HepG2 (cell line): Measurements from ENCODE around the gene ANKZF1. TPM values are rescaled to one million over a fixed set of nuclear protein-coding genes. Genes with fewer than 3 reads are reported as not detected.

Experiments used
- CERS6 ChIP-seq: sonication (generic); formaldehyde crosslinking; IDR thresholded peaks from 2 replicates; pipeline ENCODE4 v1.5.0; 2020; ENCODE audit warnings: missing genetic modification reagents
- GPBP1L1 ChIP-seq: sonication (generic); formaldehyde crosslinking; IDR thresholded peaks from 2 replicates; pipeline ENCODE4 v1.5.0; 2020; ENCODE audit warnings: mild to moderate bottlenecking, missing genetic modification reagents
- HDAC2 ChIP-seq: sonication (generic); formaldehyde crosslinking; IDR thresholded peaks from 2 replicates; pipeline ENCODE4 v1.4.0; 2020; ENCODE audit warnings: missing genetic modification reagents
- MNT ChIP-seq: fragments of 450-650 bp; IDR thresholded peaks from 2 replicates; pipeline ENCODE4 v1.6.1; 2016
- NFE2 ChIP-seq: sonication (generic); formaldehyde crosslinking; IDR thresholded peaks from 2 replicates; pipeline ENCODE4 v1.4.0; 2020; ENCODE audit warnings: missing genetic modification reagents
- NFKBIZ ChIP-seq: IDR thresholded peaks from 2 replicates; pipeline ENCODE4 v1.6.1; 2018; ENCODE audit warnings: missing genetic modification reagents, missing compliant biosample characterization
- PHF8 ChIP-seq: sonication (generic); formaldehyde crosslinking; IDR thresholded peaks from 2 replicates; pipeline ENCODE4 v1.5.0; 2020; ENCODE audit warnings: missing genetic modification reagents
- PITX1 ChIP-seq: sonication (generic); formaldehyde crosslinking; IDR thresholded peaks from 2 replicates; pipeline ENCODE4 v1.5.1; 2020; ENCODE audit warnings: mild to moderate bottlenecking, missing genetic modification reagents
- RXRB ChIP-seq: IDR thresholded peaks from 2 replicates; pipeline ENCODE4 v1.6.1; 2016; ENCODE audit warnings: borderline replicate concordance, missing genetic modification reagents, missing compliant biosample characterization
- SRSF1 ChIP-seq: fragments of 200-400 bp; formaldehyde crosslinking; optimal IDR thresholded peaks from 2 replicates; pipeline ENCODE3; 2017; ENCODE audit warnings: mild to moderate bottlenecking, low read depth, low read length, moderate library complexity
- TCF12 ChIP-seq, 2 experiments: fragments of 450-650 bp in 1 of 2; sonication (generic) in 1 of 2; formaldehyde crosslinking in 1 of 2; IDR thresholded peaks; 2 replicates each; pipeline versions ENCODE4 v1.6.1 to v1.8.0; 2017 to 2022; ENCODE audit warnings: antibody characterized with exemption in 1 of 2, mild to moderate bottlenecking in 1 of 2, missing genetic modification reagents in 1 of 2, moderate library complexity in 1 of 2
- ZNF557 ChIP-seq: sonication (generic); formaldehyde crosslinking; IDR thresholded peaks from 2 replicates; pipeline ENCODE4 v1.4.0; 2020; ENCODE audit warnings: missing genetic modification reagents
- ZNF709 ChIP-seq: sonication (generic); formaldehyde crosslinking; IDR thresholded peaks from 2 replicates; pipeline ENCODE4 v1.5.0; 2020; ENCODE audit warnings: mild to moderate bottlenecking, missing genetic modification reagents
- polyA plus RNA-seq, 8 experiments: library from polyadenylated mRNA; depleted of rRNA in 3 of 8; stranded (reverse) in 7 of 8; unstranded in 1 of 8; fragments of >200 nt; fragmentation: Illumina TruSeq in 4 of 8; extraction: Trizol in 4 of 8; gene quantifications; 2 replicates each; pipeline versions ENCODE4 v1.2.1 to v1.2.3, GENCODE V29; 2011 to 2016; ENCODE audit warnings: low read depth in 4 of 8, missing spikeins in 1 of 8, mixed read lengths in 1 of 8; ENCODE audit not compliant: insufficient read depth in 1 of 8
- total RNA-seq, 5 experiments: library from RNA; depleted of rRNA; stranded (reverse); fragments of >200 nt; fragmentation: Illumina TruSeq; extraction: Trizol; gene quantifications; 2 replicates each; pipeline ENCODE4 v1.2.3, GENCODE V29; 2016; ENCODE audit warnings: low read depth in 1 of 5
- TF ChIP-seq, protein P1 (sequence below): sonication (generic); formaldehyde crosslinking; IDR thresholded peaks from 2 replicates; pipeline ENCODE4 v1.4.0; 2020; ENCODE audit warnings: mild to moderate bottlenecking, missing genetic modification reagents
- TF ChIP-seq, protein P2 (sequence below): sonication (generic); formaldehyde crosslinking; IDR thresholded peaks from 2 replicates; pipeline ENCODE4 v1.4.0; 2020; ENCODE audit warnings: missing genetic modification reagents
- TF ChIP-seq, protein P3 (sequence below): sonication (generic); formaldehyde crosslinking; IDR thresholded peaks from 2 replicates; pipeline ENCODE4 v1.5.0; 2020; ENCODE audit warnings: missing genetic modification reagents
- TF ChIP-seq, protein P4 (sequence below): fragments of 450-650 bp; IDR thresholded peaks from 2 replicates; pipeline ENCODE4 v1.6.1; 2017; ENCODE audit warnings: mild to moderate bottlenecking

ANKZF1 gene
- total and polyA plus RNA-seq, 2 of the 13 experiments (the other 11 are each of a cell fraction or from before 2014, with no cell fraction given) = 25.3 to 128 TPM

DNA sequence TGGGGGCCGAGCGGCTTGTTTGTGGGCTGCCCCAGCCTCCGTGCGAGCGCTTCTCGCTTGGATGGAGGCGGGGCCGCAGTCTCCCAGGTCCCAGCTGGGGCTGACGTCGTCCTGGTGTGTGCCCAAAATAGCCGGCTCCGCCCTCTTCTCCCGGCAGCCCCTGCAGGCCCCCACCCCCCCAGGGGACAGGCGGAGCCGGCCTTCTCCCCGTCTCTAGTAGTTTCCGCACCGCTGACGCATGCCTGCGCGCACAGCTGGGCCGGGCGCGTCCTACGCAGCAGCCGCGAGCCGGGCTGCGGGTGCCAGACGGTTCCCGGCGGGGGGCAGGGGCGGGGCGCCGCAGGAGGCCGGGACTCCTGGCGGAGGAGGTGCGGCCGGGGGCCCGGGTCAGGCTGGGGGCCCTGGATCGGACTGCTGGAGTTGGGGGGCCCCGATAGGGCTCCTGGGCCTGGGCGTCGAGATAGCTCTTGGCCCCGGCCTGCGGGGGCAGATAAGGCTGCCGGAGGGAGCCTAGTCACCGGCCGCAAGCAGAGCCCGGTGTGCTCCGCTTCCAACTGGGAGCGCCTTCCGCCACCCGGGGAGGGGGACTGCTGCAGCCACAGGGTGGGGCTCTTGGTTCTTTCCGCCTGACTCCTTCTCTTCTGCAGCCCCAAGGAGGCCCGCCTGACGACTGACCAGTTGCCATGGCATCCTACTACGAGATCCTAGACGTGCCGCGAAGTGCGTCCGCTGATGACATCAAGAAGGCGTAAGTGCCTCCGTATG lies 49.7 kb downstream of the ANKZF1 start, which contains the start of gene DNAJB2 (continued):
- TF ChIP-seq, protein P1, sequence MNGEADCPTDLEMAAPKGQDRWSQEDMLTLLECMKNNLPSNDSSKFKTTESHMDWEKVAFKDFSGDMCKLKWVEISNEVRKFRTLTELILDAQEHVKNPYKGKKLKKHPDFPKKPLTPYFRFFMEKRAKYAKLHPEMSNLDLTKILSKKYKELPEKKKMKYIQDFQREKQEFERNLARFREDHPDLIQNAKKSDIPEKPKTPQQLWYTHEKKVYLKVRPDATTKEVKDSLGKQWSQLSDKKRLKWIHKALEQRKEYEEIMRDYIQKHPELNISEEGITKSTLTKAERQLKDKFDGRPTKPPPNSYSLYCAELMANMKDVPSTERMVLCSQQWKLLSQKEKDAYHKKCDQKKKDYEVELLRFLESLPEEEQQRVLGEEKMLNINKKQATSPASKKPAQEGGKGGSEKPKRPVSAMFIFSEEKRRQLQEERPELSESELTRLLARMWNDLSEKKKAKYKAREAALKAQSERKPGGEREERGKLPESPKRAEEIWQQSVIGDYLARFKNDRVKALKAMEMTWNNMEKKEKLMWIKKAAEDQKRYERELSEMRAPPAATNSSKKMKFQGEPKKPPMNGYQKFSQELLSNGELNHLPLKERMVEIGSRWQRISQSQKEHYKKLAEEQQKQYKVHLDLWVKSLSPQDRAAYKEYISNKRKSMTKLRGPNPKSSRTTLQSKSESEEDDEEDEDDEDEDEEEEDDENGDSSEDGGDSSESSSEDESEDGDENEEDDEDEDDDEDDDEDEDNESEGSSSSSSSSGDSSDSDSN (CRISPR knock-in tag) = peak; percentile 79
- TF ChIP-seq CERS6 (CRISPR knock-in tag) (no peak), ZNF709 (peak; percentile 80; the same call in 1 of the 2 replicates), TCF12 (IDR thresholded peaks at IDR 0.05) (no peak), TCF12 (CRISPR knock-in tag; IDR thresholded peaks at IDR 0.05) (peak; percentile 85; the same call in 1 of the 2 replicates), PITX1 (CRISPR knock-in tag) (peak; percentile 30; the same call in 1 of the 2 replicates), GPBP1L1 (CRISPR knock-in tag) (no peak), ZNF557 (0 out of 2 replicates have a peak, but pooled peaks have one; percentile 62), HDAC2 (CRISPR knock-in tag) (peak; percentile 75), MNT (0 out of 2 replicates have a peak, but pooled peaks have one; percentile 19), RXRB (CRISPR knock-in tag) (peak; percentile 53; the same call in 1 of the 2 replicates), NFKBIZ (CRISPR knock-in tag) (peak; percentile 86), SRSF1 (peak; percentile 67), NFE2 (CRISPR knock-in tag) (no peak), PHF8 (peak; percentile 81)
- TF ChIP-seq, protein P2, sequence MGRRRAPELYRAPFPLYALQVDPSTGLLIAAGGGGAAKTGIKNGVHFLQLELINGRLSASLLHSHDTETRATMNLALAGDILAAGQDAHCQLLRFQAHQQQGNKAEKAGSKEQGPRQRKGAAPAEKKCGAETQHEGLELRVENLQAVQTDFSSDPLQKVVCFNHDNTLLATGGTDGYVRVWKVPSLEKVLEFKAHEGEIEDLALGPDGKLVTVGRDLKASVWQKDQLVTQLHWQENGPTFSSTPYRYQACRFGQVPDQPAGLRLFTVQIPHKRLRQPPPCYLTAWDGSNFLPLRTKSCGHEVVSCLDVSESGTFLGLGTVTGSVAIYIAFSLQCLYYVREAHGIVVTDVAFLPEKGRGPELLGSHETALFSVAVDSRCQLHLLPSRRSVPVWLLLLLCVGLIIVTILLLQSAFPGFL (CRISPR knock-in tag) = no peak
- TF ChIP-seq, protein P3, sequence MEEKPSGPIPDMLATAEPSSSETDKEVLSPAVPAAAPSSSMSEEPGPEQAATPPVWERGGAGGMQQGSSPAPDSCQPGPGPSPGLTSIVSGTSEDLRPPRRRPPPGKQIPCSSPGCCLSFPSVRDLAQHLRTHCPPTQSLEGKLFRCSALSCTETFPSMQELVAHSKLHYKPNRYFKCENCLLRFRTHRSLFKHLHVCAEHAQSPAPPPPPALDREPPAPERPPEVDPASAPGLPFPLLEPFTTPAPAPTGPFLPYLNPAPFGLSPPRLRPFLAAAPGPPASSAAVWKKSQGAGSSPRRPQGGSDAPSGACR (CRISPR knock-in tag) = peak; percentile 83
- TF ChIP-seq, protein P4, sequence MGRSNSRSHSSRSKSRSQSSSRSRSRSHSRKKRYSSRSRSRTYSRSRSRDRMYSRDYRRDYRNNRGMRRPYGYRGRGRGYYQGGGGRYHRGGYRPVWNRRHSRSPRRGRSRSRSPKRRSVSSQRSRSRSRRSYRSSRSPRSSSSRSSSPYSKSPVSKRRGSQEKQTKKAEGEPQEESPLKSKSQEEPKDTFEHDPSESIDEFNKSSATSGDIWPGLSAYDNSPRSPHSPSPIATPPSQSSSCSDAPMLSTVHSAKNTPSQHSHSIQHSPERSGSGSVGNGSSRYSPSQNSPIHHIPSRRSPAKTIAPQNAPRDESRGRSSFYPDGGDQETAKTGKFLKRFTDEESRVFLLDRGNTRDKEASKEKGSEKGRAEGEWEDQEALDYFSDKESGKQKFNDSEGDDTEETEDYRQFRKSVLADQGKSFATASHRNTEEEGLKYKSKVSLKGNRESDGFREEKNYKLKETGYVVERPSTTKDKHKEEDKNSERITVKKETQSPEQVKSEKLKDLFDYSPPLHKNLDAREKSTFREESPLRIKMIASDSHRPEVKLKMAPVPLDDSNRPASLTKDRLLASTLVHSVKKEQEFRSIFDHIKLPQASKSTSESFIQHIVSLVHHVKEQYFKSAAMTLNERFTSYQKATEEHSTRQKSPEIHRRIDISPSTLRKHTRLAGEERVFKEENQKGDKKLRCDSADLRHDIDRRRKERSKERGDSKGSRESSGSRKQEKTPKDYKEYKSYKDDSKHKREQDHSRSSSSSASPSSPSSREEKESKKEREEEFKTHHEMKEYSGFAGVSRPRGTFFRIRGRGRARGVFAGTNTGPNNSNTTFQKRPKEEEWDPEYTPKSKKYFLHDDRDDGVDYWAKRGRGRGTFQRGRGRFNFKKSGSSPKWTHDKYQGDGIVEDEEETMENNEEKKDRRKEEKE = no peak
